ENCODE data around the gene ATG10.
"Not testable (repeated sequence)": the region's sequence is repeated elsewhere in the genome, so short reads cannot be mapped to it uniquely, and the experiment has no call there.

The ATG10 gene

DNA sequence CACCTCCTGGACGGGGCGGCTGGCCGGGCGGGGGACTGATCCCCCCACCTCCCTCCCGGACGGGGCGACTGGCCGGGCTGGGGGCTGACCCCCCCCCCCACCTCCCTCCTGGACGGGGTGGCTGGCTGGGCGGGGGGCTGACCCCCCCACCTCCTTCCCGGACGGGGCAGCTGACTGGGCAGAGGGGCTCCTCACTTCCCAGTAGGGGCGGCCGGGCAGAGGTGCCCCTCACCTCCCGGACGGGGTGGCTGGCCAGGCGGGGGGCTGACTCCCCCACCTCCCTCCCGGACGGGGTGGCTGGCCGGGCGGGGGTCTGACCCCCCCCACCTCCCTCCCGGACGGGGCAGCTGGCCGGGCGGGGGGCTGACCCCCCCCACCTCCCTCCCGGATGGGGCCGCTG lies 11.3 kb downstream of the ATG10 start:
- DNase-seq = not testable (repeated sequence)

DNA sequence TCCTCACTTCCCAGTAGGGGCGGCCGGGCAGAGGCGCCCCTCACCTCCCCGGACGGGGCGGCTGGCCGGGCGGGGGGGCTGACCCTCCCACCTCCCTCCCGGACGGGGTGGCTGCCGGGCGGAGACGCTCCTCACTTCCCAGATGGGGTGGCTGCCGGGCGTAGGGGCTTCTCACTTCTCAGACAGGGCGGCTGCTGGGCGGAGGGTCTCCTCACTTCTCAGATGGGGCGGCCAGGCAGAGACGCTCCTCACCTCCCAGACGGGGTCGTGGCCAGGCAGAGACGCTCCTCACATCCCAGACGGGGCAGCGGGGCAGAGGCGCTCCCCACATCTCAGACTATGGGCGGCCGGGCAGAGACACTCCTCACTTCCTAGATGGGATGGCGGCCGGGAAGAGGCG lies 11.7 kb downstream of the ATG10 start:
- not testable (repeated sequence) for DNase-seq

DNA sequence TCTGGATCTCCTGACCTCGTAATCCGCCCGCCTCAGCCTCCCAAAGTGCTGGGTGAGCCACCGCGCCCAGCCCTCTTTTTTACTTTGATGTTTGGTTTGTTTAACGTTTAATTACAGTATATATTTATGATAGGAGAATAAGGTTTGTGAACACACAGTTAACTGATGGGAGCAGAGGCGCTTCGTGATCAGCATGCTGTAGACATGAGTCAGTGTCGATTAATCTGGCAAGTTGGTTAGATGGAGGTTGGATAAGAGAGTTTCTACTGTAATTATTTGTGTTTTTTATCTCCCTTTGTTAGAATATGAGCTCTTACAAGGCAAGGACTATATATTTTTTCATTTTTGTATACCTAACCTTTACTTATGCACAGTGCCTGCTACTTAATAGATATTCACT lies 14.3 kb downstream of the ATG10 start:
- no peak for DNase-seq

DNA sequence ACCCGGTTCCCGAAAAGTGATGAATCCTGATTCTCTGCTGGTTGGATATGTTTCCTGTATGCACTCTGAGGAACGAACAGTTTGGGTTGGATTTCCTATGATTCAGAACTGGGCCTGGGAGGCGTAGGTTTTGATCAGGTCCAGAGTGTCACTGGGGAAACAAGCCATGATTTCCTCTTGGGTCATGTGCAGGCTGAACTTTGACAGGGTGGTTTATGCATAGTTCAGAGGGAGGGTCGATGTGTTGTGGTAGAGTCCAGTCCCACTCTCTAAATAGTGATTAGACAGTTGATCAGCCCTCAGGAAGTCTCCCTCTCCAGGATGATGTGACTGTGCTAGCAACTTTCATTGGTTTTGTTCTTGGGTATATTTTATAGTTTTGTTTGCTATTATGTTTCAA lies 17.4 kb downstream of the ATG10 start:
- no peak for DNase-seq

DNA sequence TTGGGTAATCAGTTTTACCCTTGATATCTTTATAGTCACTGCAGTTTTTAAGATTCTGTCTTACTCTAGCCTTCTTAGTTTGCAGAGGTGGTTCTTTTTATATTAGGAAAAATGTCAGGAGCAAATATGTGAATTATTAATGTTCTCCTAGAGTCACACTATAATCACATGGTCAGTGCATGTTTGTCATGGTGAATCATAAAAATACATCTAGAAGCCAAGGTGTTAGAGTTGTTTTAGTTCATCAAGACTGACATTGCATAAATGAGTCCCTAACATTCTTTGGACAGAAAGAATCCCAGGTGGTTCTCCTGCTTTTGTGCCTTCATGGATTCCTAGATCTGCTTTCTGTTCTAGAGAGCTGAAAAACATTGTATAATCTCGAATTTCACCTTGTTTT lies 22.9 kb downstream of the ATG10 start:
- no peak for DNase-seq

DNA sequence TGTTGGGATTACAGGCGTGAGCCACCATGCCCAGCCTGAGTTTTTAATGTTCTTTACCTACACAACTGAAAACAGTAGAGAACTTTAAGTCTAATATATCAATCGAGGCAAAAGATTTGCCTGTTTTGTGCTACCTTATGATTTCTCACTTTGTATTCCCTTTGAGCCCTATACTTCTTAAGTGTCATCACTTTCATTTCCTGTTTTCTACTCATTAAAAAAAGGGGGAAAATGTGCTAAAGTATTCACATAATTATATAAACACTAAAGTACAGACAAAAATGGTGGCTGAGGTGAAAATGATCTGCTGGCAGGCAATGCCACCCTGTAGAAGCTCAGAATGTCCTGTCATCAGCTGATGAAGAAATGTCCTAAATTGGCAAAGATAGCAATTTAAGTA lies 23.6 kb downstream of the ATG10 start:
- no peak for DNase-seq

DNA sequence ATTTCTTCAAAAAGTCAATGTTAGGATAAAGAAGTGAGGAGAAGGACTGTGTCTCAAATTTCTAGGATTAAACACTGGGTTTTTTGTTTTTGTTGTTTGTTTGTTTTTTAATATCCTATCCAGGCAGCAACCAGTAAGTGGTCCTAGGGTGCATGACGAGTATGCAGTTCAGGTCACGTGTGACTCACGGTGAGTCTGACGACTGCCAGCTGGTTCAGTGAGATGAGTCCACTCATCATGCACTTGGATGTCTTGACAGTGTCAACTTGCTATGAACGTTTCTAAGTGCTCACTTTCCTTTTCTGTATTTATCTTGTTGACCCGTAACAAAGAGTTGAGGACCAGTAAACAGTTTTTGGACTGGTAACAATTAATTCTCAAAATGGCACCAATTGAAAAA lies 32.7 kb downstream of the ATG10 start:
- DNase-seq = no peak

DNA sequence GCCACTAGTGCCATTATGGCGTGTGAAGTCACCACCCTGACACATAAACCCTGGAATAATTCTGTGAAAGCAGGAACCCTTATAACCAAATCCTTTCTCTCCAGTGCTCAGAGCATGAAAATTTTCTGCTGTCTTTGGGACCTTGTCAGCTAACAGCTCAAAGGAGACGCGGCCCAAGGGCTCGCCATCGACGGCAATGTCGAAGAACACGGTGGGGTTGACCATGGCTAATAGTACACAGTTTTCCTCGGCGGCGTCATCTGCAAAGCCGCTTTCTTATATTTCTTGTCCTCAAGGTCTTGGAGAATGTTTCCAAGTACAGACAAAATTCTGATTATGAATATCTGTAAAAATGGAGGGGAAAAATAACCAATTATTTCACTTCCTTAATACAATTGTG lies 38.0 kb downstream of the ATG10 start:
- DNase-seq = not testable (repeated sequence)

DNA sequence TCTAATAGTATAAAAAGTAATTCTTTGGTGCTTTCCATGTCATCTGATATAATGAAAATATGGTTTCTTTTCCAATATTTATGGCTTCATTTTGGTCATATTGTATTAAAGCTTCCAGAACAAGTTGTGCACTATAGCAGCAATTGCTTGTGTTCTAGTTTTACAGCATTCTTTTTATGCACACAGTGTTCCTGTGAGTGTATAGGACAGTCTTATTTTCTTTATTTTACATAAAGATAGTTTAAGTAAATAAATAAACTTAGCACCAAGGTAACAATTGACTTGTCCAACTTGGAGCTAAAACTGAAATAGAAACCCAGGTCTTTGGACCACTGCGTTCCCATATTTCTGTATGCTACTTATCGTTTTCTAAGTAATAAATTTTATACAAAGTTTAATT lies 38.9 kb downstream of the ATG10 start:
- DNase-seq = no peak

DNA sequence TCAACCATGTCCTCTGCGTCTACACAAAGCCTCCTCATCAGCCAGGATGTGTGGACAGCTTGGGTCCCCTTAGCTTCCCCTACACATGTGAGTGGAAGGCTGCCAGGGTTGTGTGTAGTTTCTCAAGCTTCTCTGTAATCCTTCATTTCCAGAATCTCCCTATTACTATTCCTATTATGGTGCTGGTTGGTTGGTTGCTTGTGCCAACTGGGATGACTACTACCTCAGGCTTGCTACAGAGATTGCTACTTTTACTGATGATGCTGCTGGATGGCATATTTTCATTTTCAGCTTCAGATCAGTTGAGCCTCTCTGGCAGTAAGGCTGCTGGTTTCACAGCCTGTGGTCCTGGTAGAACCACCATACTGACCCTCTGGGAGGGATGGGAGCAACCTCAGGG lies 39.9 kb downstream of the ATG10 start:
- DNase-seq = no peak

DNA sequence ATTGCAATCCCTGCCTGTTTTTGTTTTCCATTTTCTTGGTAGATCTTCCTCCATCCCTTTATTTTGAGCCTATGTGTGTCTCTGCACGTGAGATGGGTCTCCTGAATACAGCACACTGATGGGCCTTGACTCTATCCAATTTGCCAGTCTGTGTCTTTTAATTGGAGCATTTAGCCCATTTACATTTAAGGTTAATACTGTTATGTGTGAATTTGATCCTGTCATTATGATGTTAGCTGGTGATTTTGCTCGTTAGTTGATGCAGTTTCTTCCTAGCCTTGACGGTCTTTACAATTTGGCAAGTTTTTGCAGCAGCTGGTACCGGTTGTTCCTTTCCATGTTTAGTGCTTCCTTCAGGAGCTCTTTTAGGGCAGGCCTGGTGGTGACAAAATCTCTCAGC lies 42.8 kb downstream of the ATG10 start:
- not testable (repeated sequence) for DNase-seq

DNA sequence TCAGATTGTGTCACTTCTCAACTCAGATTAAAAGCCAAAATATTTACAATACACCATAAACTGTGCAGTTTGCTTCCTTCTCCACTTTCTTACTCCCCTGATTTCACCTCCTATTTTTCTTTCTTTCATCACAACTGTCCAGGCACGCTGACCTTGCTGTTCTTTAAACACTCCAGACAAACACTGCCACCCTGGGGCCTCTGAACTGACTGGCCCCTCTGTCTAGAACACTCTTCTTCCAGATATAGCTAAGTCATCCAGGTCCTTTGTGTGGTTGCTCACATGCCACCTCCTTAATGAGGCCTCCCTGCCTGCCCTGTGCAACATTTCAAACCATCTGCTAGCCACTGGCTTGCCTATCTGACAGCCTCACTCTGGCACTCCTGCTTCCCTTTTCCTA lies 46.6 kb downstream of the ATG10 start:
- DNase-seq = peak; percentile 65 to 74

DNA sequence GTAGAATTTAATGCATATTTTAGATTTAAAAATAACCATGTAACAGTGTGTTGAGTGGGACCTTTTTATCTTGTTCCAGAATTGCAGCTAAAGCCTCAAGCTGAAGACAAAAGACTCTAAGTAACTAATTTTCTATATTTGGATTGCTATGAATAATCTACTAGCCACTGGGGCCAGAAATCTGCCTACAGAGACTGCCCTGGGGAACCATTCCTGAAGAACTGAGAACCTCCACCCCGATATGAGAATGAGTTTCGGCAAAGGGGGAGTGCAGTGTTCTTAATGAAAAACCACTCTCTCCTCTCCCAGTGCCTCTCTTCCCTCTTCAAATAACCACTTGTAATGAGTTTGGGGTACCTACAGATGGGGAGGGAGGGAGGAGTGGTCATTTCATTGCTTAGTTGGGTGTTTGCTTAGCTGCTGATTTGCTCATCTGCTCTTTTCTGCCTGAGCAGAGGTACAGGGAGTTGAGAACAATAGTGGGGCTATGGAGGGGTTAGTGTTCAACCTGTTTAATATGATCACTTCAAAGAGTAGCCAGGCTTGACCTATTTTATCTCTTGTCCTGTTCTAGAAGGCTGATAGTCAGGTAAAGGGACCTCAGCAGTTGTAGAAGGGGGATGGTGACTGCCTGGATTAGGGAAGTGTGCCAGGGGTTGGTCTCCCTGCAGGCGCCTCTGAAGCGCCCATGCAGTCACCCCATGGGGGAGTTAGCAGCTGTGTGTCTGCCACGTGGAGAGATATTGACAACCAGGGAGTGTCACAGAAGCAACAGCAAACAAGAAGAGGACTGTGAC lies 47.7 kb downstream of the ATG10 start:
- DNase-seq = no peak

DNA sequence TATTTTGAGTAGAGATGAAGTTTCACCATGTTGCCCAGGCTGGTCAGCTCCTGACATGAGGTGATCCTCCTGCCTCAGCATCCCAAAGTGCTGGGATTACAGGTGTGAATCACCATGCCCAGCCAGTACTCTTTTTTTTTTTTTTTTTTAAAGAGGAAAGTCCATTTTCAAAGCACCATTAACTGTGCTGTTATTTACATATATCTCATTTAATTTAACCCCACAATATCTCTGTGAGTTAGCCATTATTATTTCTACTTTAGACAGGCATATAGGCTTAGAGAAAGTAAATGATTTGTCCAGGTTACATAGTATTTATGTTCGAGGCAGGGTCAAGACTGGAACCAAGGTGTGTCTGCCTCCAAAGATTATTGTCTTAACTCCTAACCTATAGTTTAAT lies 50.7 kb downstream of the ATG10 start:
- DNase-seq = no peak

DNA sequence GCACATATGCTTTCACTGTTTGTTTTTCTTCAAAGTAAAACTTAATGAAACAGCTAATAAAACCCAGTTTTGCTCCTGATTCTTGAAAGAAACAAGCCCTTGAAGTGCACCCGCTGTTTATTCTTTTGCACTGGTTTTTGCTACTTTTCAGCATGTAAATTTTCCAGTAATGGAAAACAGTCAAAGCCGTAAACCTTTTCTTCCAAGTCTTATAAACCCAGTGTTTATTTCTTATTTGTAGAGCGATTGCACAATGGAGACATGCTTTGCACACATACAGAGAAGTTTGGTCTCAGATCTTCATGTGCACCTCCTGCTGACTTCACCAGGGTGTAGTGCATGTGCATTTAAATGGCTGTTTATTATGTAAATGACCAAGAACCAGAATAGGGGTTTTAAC lies 51.8 kb downstream of the ATG10 start:
- no peak for DNase-seq

DNA sequence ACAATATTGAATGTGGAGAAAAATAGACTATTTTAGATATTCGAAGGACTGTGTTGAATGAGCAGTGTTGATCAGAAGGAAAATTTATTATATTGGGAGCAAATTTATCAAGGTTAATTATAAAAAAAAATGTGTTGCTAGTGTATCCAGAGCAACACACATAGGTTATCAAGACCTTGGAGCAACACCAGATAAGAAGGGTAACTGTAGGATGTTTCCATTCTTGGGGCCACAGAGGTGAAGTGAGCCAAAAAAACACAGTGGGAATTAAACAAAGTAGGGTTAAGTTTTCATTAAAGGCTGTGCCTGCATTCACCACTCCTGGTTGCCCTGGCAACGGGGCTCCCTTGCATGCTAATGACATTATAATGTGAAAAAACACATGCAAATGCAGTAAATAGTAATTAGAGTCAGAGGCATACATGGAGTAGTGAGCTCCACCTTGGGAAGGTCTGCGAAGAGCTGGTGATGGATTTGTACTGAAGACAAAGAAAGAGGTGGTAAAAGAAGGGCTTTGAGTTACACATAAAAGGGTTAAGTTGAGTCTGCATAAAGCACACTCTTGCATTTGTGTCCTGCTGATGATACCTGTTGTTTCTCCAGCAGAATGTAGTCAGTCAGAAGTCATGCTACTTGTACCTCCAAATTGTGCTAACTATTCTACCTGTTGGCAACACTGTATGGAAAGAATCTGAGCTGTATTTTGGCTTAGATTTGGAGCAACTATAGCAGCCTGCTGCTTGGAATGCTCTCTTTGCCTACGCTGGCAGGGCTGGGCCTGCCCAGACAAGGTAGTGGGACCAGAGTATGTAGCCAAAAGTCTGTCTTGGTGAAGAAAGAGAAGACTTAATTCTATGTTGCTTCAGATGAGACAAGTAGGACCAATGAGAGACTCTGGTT lies 59.6 kb downstream of the ATG10 start:
- DNase-seq = no peak

DNA sequence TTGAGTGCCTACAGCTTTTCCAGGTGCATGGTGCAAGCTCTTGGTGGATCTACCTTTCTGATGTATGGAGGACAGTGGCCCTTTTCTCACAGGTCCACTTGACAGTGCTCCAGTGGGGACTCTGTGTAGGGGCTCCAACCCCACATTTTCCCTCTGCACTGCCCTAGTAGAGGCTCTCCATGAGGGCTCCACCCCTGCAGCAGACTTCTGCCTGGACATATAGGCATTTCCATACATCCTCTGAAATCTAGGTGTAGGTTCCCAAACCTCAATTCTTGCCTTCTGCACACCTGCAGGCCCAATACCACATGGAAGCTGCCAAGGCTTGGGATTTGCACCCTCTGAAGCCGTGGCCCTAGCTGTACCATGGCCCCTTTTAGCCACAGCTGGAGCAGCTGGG lies 71.1 kb downstream of the ATG10 start:
- not testable (repeated sequence) for DNase-seq

DNA sequence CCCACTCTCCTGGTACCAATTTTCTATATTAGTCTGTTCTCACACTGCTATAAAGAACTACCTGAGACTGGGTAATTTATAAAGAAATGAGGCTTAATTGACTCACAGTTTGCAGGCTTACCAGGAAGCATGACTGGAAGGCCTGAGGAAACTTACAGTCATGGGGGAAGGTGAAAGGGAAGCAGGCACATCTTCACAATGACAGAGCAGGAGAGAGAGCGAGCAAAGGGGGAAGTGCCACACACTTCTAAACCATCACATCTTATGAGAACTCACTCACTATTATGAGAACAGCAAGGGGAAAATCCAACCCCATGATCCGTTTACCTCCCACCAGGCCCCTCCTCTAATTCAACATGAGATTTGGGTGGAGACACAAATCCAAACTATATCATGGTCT lies 72.2 kb downstream of the ATG10 start:
- DNase-seq = peak; percentile 52 to 67

DNA sequence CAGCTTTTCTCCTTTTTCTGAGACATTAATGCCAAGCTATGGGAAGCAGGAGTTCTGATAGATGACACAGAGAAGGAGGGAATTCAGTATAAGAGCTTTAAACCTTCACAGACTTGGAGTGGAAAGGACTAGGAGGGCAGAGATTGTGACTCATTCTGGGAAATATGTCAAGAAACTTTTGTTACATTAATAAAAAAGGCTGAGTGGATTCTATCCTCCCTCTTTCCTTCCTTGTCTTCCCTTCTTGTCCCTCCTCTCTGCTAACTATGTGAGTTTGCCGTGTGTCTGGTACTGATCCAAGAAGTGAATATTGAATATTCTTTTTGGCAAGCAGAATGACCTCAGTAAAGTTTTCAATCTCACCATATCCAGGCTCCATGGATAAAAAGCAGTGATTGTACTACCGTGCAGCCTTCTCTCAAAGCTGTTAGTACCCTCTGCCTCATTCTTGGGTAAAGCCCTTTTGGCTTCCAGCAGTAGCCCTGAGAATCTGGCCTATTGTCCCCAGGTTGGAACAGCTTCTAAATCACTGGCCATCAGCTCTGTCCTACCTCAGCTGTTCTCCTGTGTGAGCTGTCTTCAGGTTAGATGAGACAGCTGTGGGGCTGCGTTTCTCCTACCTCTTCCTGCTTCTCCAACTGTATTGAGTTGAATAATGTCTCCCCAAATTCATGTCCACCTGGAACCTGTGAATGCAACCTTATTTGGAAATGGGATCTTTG lies 73.9 kb downstream of the ATG10 start:
- DNase-seq = no peak

DNA sequence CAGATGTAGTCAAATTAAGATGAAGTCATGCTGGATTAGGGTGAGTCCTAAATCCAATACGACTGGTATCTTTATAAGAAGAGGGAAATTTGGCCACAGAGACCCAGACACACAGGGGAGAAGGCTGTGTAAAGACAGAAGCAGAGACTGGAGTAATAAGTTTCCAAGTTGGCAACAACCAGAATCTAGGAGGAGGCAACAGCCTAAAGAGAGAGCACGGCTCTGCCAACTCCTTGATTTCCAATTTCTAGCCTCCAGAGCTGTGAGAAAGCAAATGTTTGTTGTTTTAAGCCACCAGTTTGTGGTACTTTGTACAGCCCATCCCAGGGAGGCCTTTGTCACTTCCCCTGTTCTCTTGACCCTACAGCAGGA lies 74.4 kb downstream of the ATG10 start:
- DNase-seq = no peak

DNA sequence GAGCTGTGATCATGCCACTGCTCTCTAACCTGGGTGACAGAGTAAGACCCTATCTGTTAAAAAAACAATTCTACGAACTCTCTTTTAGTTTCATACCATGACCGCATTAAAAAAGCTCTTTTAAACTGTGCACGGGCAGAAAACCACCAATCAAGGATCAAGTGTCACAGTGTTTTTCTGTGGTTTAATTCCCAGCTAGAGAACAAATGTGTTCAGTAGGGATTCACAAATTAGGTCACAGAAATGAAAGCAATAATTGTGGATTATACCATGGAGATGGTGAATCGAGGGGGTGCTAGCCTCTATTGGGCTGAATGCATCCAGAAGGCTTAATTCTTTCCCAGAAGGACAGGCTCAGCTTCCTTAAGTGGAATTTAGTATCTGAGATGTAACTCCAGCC lies 79.1 kb downstream of the ATG10 start:
- DNase-seq = no peak

DNA sequence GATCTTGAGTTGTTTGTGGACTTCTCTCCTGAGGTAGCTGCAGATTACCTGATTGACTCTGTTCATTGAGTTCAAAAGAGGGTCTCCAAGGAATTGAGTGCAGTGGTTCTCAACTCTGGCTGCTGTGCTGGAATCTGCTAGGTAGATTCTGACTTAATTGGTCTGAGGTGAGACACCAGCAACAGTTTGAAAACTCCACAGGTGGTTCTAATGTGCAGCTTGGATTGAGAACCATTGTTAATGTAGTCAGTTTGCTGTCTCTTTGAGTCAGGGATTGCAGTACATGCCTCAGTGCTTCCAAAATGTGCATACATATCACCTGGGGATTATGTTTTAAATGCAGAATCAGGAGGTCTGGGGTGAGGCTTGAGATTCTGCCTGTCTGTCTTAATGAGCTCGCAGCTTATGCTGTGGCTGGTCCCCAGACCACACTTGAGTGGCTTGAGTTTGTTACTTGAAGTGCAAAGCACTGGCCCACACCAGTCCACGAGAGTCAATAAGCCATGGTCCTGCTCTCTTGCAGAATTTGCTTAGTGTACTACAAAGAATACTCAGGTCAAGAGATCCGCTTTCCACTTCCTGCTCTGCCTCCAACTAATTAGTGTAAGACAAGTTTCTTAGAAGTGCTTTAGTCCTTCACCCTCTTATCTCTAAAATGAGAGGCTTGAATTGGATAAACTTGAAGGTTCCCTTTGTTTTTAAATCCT lies 82.3 kb downstream of the ATG10 start:
- DNase-seq = no peak

DNA sequence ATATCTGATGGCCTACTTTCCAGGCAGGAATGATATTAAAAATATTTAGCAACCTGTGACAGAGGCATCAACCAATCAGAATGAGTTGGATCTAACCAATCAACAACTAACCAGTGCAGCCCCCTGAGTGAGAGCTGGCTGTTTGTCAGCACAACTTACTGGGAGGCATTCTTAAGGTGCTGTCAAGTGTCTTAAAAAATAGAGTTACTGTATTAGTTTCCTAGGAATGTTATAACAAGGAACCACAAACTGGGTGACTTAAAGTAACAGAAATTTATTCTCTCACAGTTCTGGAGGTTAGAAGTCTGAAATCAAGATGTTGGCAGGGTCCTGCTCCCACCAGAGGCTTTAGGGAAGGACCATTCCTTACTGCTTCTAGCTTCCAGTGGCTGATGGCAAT lies 85.2 kb downstream of the ATG10 start:
- no peak for DNase-seq
